Fibroblast of lung (primary cell): ENCODE measurements around the gene DNAAF1. TPM values are rescaled to one million over a fixed set of nuclear protein-coding genes. Genes with fewer than 3 reads are reported as not detected.

Experiments used
- DNase-seq, 2 donors: peaks; one replicate each; pipeline versions ENCODE4 v3.0.0 to v3.0.0-alpha.2; 2010; ENCODE audit warnings: low read depth in 2 of 2
- H2AFZ ChIP-seq: 2 replicates; pipeline ENCODE4 v1.5.1; 2012; ENCODE audit warnings: low read length, control low read depth, inconsistent platforms
- H3K27ac ChIP-seq: 2 replicates; pipeline ENCODE4 v1.5.1; 2011; ENCODE audit warnings: low read length, control low read depth; ENCODE audit not compliant: insufficient read depth
- H3K27me3 ChIP-seq: 2 replicates; pipeline ENCODE4 v1.5.1; 2011; ENCODE audit warnings: mild to moderate bottlenecking, low read length; ENCODE audit not compliant: control insufficient read depth, insufficient read depth
- H3K36me3 ChIP-seq: 2 replicates; pipeline ENCODE4 v1.5.1; 2011; ENCODE audit warnings: low read length; ENCODE audit not compliant: control insufficient read depth, insufficient read depth
- H3K4me1 ChIP-seq: 2 replicates; pipeline ENCODE4 v1.5.1; 2011; ENCODE audit warnings: low read length; ENCODE audit not compliant: control insufficient read depth, insufficient read depth; ENCODE audit errors: extremely low read depth
- H3K4me2 ChIP-seq: 2 replicates; pipeline ENCODE4 v1.5.1; 2011; ENCODE audit warnings: low read length, control low read depth; ENCODE audit not compliant: insufficient read depth; ENCODE audit errors: extremely low read depth
- H3K4me3 ChIP-seq, 4 experiments: fragments of 200-600 bp in 1 of 4; sonication (generic) in 1 of 4; replicated peaks in 1 of 4; 2 replicates each; pipeline ENCODE4 v1.5.1; 2011 to 2016; ENCODE audit warnings: low read length in 4 of 4, low read depth in 3 of 4, mild to moderate bottlenecking in 3 of 4, control low read depth in 2 of 4, inconsistent platforms in 1 of 4, mixed read lengths in 1 of 4; ENCODE audit not compliant: insufficient read depth in 1 of 4; ENCODE audit errors: control extremely low read depth in 1 of 4
- H3K79me2 ChIP-seq: 2 replicates; pipeline ENCODE4 v1.5.1; 2012; ENCODE audit warnings: mild to moderate bottlenecking, low read length, inconsistent platforms; ENCODE audit not compliant: control insufficient read depth, insufficient read depth
- H3K9ac ChIP-seq: 2 replicates; pipeline ENCODE4 v1.5.1; 2011; ENCODE audit warnings: mild to moderate bottlenecking, low read length, control low read depth; ENCODE audit not compliant: insufficient read depth
- H3K9me3 ChIP-seq: 2 replicates; pipeline ENCODE4 v1.5.1; 2012; ENCODE audit warnings: low read depth, low read length; ENCODE audit not compliant: control insufficient read depth, insufficient read depth
- H4K20me1 ChIP-seq: 2 replicates; pipeline ENCODE4 v1.5.1; 2011; ENCODE audit warnings: low read length; ENCODE audit not compliant: control insufficient read depth, insufficient read depth; ENCODE audit errors: extremely low read depth
- EZH2 ChIP-seq: IDR thresholded peaks from 2 replicates; pipeline ENCODE4 v1.5.1; 2012; ENCODE audit warnings: low read length, control low read depth, mild to moderate bottlenecking; ENCODE audit errors: missing control alignments
- polyA minus RNA-seq: library from RNA; depleted of rRNA, polyadenylated mRNA; stranded (reverse); fragments of >200 nt; gene quantifications from 2 replicates; pipeline ENCODE4 v1.2.3, GENCODE V29; 2011; ENCODE audit warnings: low replicate concordance
- polyA plus RNA-seq, 2 donors: library from polyadenylated mRNA; depleted of rRNA in 1 of 2; stranded (reverse) in 1 of 2; unstranded in 1 of 2; fragments of >200 nt; gene quantifications; 2 replicates each; pipeline ENCODE4 v1.2.1, GENCODE V29; 2011 to 2012; ENCODE audit warnings: missing spikeins in 1 of 2
- total RNA-seq: library from RNA; depleted of rRNA; stranded (reverse); fragments of >200 nt; gene quantifications from 2 replicates; pipeline ENCODE4 v1.2.1, GENCODE V29; 2014
- TF ChIP-seq, protein P1 (sequence below), 2 donors: IDR thresholded peaks in 1 of 2; conservative IDR thresholded peaks in 1 of 2; 1 replicate in 1 of 2; 2 replicates in 1 of 2; pipeline ENCODE4 v1.5.1; 2011 to 2012; ENCODE audit warnings: low read length in 2 of 2, control low read depth in 1 of 2, inconsistent platforms in 1 of 2, low read depth in 1 of 2, mild to moderate bottlenecking in 1 of 2

DNAAF1 gene
- total RNA-seq (not detected in 2 replicates), polyA plus RNA-seq (not detected in 2 replicates), polyA minus RNA-seq (not detected in 2 replicates)
- polyA plus RNA-seq (2012): 0.05 TPM in 1 of 2 replicates, not detected in the other

- H2AFZ ChIP-seq: peak within 1 kb of the TSS; percentile 81
- H3K9me3 ChIP-seq: no peaks in the 10 kb centered on the region
- peak within 1 kb of the TSS; percentile 43 for H3K27ac ChIP-seq
- H3K4me1 ChIP-seq: peaks cover 2% of the 10 kb centered on the region
- peaks cover 9% of the 10 kb centered on the region for H3K79me2 ChIP-seq
- H3K36me3 ChIP-seq: no peaks in the 10 kb centered on the region
- peak within 1 kb of the TSS; percentile 88 for H3K4me2 ChIP-seq
- peak; percentile 63 to 76 for DNase-seq
- no peaks in the 10 kb centered on the region for H3K27me3 ChIP-seq
- H3K9ac ChIP-seq: peak within 1 kb of the TSS; percentile 67
- H4K20me1 ChIP-seq: no peaks in the 10 kb centered on the region
- peak within 1 kb of the TSS; percentile 71 to 87 (median 78) for H3K4me3 ChIP-seq
- no peak for TF ChIP-seq EZH2
- TF ChIP-seq, protein P1, sequence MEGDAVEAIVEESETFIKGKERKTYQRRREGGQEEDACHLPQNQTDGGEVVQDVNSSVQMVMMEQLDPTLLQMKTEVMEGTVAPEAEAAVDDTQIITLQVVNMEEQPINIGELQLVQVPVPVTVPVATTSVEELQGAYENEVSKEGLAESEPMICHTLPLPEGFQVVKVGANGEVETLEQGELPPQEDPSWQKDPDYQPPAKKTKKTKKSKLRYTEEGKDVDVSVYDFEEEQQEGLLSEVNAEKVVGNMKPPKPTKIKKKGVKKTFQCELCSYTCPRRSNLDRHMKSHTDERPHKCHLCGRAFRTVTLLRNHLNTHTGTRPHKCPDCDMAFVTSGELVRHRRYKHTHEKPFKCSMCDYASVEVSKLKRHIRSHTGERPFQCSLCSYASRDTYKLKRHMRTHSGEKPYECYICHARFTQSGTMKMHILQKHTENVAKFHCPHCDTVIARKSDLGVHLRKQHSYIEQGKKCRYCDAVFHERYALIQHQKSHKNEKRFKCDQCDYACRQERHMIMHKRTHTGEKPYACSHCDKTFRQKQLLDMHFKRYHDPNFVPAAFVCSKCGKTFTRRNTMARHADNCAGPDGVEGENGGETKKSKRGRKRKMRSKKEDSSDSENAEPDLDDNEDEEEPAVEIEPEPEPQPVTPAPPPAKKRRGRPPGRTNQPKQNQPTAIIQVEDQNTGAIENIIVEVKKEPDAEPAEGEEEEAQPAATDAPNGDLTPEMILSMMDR (conservative IDR thresholded peaks at IDR 0.05 in 1 of 2, IDR thresholded peaks at IDR 0.05 in 1 of 2; ENCODE audit: low read depth in 1 of 2, low read length in 2 of 2): no peak
These were observed at the start of gene DNAAF1, which contains the start of gene HSDL1 for GRCh38 chr16:84144859-84145639. DNAAF1 (plus strand) TSS chr16:84145308; CDS start chr16:84145441, 133 bp downstream. HSDL1 (minus strand) TSS chr16:84145177; CDS start chr16:84131321, 13,856 bp downstream.

- Histone ChIP-seq H3K27ac (no peak overlapping the region), H3K4me3 (no peak overlapping the region), H3K36me3 (peaks cover 10% of the 10 kb centered on the region), H3K9ac (no peak overlapping the region), H3K9me3 (no peaks in the 10 kb centered on the region), H3K79me2 (no peaks in the 10 kb centered on the region), H4K20me1 (no peaks in the 10 kb centered on the region), H3K4me1 (peaks cover 7% of the 10 kb centered on the region), H3K4me2 (no peak overlapping the region), H2AFZ (no peak overlapping the region), H3K27me3 (no peaks in the 10 kb centered on the region)
- no peak for DNase-seq
- no peak for TF ChIP-seq EZH2
- TF ChIP-seq, protein P1 (conservative IDR thresholded peaks at IDR 0.05 in 1 of 2, IDR thresholded peaks at IDR 0.05 in 1 of 2; ENCODE audit: low read depth in 1 of 2, low read length in 2 of 2): no peak
These were observed 49.6 kb upstream of the DNAAF1 start for GRCh38 chr16:84095466-84095865.

GRCh38 chr16:84096447-84097005 lies 48.6 kb upstream of the DNAAF1 start:
- Histone ChIP-seq H3K9ac (no peak overlapping the region), H3K36me3 (peaks cover 8% of the 10 kb centered on the region), H3K4me1 (peaks cover 7% of the 10 kb centered on the region), H3K27me3 (no peaks in the 10 kb centered on the region), H3K4me2 (no peak overlapping the region), H3K27ac (no peak overlapping the region), H2AFZ (no peak overlapping the region), H4K20me1 (no peaks in the 10 kb centered on the region), H3K4me3 (no peak overlapping the region), H3K79me2 (no peaks in the 10 kb centered on the region), H3K9me3 (no peaks in the 10 kb centered on the region)
- no peak for DNase-seq
- TF ChIP-seq, protein P1 (conservative IDR thresholded peaks at IDR 0.05 in 1 of 2, IDR thresholded peaks at IDR 0.05 in 1 of 2; ENCODE audit: low read depth in 1 of 2, low read length in 2 of 2): no peak
- TF ChIP-seq EZH2: no peak
